GM19452 (cell line): ENCODE measurements around the gene QRFP.

Experiments used
- ATAC-seq: cut with Tn5 transposase; IDR thresholded peaks from one replicate; pipeline ENCODE4 v1.9.1; 2021; ENCODE audit not compliant: unreplicated experiment

Gene QRFP, protein sequence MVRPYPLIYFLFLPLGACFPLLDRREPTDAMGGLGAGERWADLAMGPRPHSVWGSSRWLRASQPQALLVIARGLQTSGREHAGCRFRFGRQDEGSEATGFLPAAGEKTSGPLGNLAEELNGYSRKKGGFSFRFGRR

GRCh38 chr9:130896233-130897014 is at the start of gene QRFP:
TSS of gene QRFP (minus strand) at chr9:130896812. CDS start at chr9:130893838, 2,974 bp downstream.
- ATAC-seq, result no peak

DNA sequence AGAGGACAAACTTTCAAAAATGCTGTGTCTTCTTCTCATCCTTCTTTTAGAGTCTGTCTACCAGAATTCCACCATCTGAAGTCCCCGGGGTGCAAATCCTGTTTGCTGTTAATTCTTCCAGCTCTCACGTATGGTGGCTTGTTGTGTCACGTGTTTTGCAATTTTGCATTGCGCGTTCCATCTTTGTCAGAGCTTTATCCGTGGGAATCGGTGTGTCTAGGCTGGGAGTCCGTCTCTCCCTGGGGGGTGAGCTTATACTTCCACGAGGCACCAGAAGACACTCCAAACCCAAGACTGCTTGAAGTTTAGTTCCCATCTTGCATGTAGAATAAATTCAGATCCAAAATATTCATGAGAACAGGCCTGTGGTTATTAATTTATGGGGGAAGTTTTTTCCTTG is 48.6 kb upstream of the QRFP start:
- ATAC-seq, result no peak

GRCh38 chr9:130944510-130945058 is 48.0 kb upstream of the QRFP start:
- ATAC-seq, result no peak

DNA sequence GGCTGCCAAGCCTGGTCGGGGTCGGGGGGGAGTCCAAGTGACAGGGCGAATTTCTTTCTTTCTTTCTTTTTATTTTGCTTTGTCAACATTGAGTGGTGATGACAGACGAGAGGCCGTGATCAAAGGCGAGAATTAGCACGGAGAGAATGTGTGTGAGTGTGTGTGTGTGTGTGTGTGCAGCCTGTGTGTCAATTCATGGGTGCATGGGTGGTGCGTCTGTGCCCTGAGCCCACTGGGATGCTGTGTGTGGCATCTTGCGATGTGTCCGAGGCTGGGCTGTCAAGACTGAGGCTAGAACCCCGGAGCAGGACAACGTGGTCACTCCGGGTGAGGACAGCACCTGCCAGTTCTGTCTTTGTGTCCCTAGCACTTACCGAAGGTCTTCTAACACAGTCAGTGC is 47.2 kb upstream of the QRFP start:
- no peak for ATAC-seq

- no peak for ATAC-seq
Measured at GRCh38 chr9:130943221-130943620, 46.6 kb upstream of the QRFP start.

- no peak for ATAC-seq
Measured at GRCh38 chr9:130942679-130943078, 46.1 kb upstream of the QRFP start.

DNA sequence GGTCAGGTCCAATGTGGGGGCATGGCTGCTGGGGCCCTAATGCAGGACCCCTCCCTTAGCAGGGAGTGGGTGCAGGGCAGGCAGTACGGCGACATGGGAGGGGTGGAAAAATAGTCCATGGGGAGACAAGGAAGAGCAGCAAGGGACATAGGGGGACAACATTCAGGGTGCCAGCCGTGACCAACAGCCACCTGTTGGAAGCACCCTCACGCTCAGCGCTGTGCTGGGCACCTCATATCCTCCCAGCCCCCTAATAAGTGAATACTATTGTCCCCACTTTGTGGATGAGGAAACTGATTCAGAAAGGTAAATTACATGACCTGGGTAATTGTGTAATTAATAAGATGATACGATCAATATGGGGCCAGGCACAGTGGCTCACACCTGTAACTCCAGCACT is 45.5 kb upstream of the QRFP start:
- no peak for ATAC-seq

DNA sequence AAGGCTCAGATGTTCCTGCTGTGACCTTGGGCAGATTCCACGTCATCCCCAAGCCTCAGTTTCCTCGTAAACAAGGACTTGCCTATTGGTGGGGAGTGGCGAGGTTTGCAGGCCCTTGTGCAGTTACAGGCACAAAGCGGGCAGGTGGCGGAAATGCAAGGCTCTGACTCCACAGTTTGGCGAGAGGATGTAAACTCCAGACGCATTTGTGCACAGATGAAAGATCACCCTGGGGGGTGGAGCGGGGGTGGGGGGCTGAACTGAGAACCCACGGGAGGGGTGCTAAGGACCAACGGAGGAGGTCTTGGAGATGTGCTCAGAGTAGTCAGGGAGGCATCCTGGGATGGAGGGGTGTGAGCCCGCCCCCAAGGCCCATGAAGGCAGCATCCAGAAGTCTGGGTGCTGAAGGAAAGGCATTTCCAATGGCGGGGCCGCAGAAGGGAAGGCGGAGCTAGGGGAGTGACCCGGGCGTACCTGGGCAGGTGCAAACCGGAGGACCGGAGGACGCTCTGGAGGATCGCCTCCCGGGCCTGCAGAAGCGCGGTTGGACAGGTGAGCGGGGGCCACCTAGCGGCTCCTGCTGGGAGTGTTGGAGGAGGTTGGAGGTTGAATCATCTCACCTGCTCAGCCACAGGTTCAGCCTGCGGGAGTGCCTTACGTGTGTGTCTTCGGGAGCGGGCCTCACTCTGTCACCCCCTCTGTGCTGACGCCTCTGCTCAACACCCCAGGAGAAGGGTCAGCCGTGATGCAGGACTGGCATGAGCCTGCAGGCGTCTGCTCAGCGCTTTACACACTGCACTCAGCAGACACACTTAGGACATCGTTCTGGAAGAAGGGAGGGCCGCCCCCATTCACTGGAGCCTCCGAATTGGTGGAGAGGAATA is 44.3 kb upstream of the QRFP start:
- no peak for ATAC-seq

GRCh38 chr9:130940027-130940549 is 43.5 kb upstream of the QRFP start:
- ATAC-seq, result no peak

GRCh38 chr9:130939405-130940026 is 42.9 kb upstream of the QRFP start:
- no peak for ATAC-seq

- ATAC-seq, result no peak
Measured at GRCh38 chr9:130938652-130939404, 42.2 kb upstream of the QRFP start, which contains the start of gene FIBCD1. TSS of gene FIBCD1 (minus strand) at chr9:130939247. CDS start at chr9:130938607, 640 bp downstream.

DNA sequence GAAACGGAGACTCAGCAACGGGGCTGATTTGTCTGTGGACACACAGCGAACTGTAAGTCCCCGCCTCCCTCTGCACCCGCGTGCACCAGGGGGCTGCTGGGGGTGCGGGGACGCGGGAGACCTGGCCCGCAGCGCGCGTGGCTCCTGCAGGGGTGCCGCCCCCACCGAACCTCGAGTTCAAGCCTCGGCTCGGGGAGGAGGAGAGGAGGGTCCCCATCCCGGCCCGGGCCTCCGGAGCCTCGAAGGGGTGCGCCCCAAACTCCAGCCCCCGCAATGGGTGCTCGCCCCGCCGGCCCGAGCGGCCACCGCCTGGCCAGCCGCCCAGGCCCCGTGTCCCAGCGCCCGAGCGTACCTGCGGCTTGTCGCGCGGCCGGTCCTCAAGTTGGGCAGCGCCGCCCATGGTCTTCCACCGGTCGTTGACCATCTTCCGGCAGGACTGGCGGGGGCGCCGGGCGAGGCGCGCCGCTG is 41.6 kb upstream of the QRFP start:
- no peak for ATAC-seq

GRCh38 chr9:130937146-130938076 is 40.8 kb upstream of the QRFP start:
- ATAC-seq, result no peak

DNA sequence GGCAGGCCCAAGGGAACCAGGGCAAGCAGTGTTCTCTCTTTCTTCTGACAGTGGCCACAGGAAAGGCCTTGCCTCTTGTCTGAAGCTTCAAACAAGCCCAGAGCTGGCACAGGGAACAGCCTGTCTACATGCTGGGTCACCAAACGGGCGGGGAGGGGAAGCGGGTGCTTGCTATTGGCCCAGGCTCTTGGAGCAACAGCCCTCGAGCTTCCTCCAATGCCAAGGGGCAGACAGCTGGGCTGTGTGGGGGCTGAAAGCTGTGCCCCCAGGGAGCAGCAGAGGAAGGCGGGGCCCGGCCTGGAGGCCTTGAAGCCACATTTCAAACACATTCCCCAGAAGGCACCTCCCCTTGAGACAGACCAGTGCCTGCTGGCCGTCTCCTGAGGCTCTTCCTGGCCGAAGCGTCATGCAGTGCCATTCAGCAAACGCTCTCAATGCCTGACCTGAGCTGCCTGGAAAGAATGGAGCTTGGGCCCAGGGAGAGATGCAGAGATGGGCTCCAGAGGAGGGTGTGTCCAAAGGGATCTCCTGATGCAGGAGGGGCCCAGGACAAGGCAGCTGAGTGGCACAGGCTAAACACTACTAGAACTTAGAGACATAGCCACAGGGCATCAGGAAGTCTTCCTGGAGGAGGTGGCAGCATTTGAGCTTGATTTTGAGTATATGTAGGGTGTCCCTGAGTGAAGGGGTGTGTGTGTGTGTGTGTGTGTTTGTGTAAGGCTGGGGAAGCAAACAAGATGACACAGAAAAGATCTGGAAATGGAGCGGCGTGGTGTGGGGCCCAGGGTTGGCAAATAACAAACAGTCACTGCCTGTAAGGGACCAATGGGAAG is 39.9 kb upstream of the QRFP start:
- no peak for ATAC-seq

DNA sequence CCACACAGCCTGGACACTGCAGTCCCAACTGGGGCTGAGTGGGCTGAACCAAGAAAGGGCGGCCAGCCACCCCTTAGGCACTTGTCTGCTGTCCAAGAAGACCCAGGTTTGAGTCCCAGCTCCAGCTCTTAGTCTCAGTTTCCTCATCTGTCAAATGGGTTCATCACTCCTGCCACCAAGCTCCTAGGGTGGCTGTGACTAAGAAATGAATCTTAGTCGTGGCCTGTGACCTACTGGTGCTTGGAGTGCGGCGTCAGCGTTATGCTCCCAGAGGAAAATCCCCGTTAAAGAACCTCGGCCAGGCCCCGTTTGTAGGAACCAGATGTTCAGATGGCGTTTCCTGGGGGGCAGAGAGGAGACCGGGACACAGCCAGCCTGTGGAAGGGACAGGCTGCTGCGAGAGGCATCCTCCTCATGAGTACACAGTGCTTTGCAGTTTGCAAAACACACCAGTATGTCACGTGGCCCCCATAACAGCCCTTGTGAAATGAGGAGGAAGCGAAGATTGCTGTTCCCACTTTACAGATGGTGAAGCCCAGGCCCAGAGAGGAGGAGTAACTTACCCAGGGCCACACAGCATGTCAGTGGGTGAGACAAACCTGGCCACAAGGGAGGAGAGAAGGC is 39.1 kb upstream of the QRFP start:
- no peak for ATAC-seq

GRCh38 chr9:130934702-130935647 is 38.4 kb upstream of the QRFP start:
- ATAC-seq, result no peak
